Measurements from ENCODE around the gene SRD5A3.

DNA sequence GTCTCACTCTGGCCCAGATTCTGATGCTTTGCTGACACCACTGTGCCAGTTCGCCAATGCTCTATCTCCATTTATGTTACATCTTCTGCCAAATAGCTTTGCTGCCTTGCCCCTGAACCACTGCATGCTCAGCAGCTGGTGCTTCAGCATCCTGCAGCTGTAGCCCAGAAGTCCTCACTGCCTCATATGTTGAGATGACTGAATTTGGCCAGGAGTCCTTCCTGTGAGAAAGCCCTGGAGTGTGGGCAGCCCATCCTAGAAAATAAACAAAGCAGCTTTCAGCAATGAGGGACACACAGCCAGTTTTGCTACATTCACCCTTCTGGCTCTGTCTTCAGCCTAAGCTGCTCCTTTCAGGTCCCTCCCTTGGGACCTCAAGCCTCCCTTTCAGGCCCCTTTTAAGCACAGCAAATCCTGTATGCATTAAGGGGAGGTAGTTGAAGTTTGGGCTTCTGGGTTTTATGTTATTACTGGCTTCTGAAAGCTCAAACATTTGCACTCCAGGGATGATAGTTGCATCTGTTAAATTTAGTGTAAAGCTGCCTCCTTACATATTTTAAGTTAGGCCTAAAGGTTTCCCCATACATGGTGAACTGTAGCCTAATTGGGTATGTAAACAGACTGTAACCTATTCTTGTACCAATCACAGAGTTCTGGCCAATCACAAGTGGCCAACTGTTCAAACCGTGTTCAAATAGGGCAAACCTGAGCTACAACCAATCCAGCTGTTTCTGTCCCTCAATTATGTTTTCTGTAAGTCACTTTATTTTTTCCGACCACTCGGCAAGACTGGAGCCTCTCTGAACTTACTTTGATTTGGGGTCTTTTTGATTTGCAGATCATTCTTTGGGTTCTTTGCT lies 47.6 kb downstream of the SRD5A3 start:
- TF ChIP-seq POLR2A (IDR thresholded peaks at IDR 0.05): no peak
- TF ChIP-seq CTCF (IDR thresholded peaks at IDR 0.05): no peak
